ENCODE results near the gene UBR4.
"Not testable (repeated sequence)": the region's sequence is repeated elsewhere in the genome, so short reads cannot be mapped to it uniquely, and the experiment has no call there.

The UBR4 gene

GRCh38 chr1:19187852-19188251, 22.2 kb downstream of the UBR4 start:
- DNase-seq = no peak

- DNase-seq = no peak
These were observed 24.1 kb downstream of the UBR4 start for GRCh38 chr1:19186001-19186400.

GRCh38 chr1:19182223-19182622, 27.8 kb downstream of the UBR4 start:
- no peak for DNase-seq

GRCh38 chr1:19180265-19180657, 29.8 kb downstream of the UBR4 start:
- DNase-seq = not testable (repeated sequence)

DNA sequence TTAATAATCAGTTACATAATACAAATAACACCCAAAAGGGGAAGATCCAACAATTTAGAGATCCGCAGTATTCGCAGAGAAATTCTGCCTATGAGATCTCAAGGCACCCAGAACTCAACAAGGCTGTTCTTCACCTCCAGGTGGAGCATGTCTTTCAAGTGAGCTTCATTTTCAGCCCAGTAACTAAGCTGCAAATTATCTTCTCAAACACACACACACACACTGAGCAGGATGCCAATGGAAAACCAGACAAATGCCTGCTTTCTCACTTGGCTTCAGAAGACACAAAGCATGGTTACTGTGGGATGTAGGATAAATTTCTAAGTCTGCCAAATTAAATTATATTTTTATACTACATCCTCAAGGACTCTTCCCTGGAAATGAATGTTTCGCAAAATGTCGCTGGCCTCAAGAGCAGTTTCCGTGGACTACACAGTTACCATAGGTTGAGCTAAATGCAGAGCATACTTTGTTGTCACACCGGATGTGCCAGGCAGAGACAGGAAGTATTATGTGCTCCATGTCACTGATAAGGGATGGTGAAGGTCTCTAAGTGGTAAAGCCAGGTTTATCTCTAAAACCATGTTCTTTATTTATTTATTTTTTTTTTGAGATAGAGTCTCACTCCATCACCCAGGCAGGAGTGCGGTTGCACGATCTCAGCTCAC, 30.3 kb downstream of the UBR4 start:
- peak in 1 of 4 experiments; percentile 10 for DNase-seq

GRCh38 chr1:19178734-19179398, 31.2 kb downstream of the UBR4 start:
- DNase-seq = no peak

DNA sequence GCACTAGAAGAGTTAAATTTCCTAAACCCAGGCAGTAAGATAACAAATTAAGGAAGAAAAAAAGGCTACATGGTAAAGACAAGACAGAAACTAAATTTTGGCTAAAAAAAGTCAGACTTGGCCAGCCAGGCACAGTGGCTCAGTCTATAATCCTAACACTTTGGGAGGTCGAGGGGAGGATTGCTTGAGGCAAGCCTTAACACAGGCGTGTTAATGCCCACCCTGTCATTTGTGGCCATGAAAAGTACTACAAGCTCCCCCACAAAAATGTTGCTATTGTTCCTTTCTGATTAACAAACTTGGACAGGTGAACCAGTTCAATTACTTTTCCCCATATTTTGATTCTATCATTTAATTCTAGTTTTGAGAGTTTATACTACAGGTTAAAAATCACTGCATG, 32.3 kb downstream of the UBR4 start:
- DNase-seq = no peak

DNA sequence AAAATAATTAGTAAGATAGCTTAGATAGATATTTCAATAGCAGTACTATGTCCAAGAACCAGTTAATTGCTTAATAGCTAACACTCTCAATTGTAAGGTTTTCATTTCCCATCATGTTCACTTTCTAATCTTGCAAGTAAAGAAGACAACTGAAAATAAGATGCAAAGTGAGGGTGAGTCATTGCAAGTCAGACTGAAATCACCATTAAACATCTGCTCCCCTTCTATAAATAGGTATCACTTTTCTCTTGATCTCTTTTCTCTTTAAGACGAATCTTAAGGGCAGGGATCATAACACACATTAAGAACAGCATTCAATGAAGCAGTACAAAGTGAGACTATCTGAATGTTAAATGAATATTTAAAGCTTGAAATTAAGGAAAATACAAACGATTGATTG, 40.4 kb downstream of the UBR4 start:
- DNase-seq = no peak

DNA sequence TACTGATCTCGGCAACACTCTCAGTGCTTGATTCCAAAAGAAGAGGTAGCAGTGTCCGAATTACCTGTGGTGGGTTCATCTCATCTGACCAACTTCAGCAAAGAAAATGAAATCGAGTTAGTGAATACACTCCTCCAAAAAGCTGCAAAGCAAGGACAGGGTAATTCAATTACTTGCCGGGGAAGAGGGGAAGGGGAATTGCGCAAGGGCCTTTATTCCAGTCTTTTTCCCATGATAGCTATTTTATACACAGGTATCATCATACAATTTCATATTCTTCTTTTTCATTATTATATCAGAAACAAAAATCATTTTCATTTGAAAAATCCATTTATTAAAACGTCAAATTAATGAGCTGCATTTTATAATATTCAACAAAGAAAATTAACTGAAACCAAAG, 42.9 kb downstream of the UBR4 start:
- DNase-seq = no peak

GRCh38 chr1:19166066-19166465, 44.0 kb downstream of the UBR4 start:
- no peak for DNase-seq

GRCh38 chr1:19165501-19165900, 44.6 kb downstream of the UBR4 start:
- no peak for DNase-seq

DNA sequence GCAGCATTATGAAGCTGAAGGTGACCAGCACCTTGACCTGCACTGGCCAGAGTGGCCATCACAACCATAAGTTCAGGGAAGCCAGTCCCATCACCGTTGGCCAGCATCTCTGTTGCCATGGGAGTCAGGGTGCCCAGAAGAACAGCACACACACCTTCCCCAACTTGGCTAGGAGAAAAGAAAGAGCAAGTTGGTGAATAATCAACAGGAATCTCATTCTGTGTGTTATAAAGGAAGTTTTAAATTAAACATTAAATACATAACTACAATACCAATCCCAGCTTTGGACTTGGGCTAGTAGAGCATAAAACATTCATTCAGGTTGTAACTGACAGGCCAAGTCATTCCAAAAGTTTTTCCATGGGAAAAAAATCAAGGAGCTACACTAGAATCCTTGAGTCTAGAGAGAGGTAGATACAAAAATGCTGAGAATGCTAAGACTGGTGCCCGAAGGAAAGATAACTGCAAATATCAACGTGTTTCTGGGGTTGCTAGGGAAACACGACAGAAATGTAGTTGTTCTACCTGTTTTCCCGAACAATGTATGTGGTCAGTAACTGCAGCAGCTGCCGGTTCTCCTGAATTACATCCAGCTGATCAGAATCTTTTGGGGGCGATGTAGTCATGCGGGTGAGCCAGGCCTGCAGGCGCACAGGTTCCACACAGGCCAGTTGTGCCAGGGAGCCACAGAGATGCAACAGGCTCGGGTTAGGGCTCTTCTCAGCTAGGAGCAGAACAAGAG, 45.6 kb downstream of the UBR4 start:
- DNase-seq = no peak

DNA sequence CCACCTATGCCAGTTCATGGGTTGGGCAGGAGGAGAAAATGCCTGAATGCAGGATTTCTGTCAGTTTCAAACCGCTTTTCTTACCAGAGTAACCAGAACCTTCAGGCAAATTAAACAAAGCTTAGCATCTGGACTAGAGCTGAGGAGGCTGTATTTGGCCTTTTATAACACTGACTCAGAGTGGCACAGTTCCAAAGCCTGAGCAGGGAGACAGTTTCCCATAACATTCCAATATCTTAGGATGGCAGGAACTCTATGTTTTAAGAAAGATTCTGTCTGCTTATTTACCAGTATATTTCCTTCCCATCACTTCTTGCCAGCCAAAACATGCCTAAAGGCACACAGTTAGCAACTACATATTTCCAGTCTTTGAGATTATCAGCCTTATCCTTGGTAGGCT, 46.8 kb downstream of the UBR4 start:
- no peak for DNase-seq

DNA sequence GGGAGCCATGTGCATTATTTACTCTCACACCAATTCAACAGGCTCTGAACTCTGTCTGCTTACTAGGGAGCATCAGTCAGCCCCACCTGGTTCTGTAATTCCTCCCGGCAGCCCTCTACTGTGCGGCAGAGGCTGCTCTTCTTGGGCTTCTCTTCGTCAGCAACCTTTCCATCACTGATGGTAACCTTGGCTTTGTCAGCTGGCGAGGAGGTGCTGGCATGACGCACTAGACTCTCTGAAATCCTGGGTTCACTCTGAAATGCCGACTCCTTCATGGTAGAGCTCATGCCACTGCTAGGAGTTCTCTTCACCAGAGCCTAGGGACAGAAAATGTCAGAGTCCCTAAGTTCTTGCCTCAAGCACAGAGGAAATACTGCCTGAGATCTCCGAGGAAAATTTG, 49.2 kb downstream of the UBR4 start:
- DNase-seq = no peak

DNA sequence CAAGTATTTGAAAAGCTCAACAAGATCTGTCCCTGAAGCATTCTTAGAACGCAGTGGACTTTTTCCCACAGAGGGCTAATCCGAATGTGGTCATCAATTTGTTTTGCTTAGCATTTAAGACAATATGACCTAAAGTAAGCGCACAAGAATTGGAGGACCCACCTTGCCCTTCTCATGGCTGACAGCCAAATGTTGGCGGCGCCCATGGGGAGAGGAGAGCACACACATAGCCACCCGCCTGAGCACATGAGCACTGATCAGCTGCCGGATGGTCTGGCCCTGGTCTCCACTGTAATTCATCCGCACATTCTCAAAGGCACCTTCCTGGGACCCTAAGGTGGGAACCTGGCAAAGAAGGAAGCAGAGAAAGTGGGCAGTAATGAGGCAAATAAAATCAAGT, 52.4 kb downstream of the UBR4 start:
- DNase-seq = no peak

DNA sequence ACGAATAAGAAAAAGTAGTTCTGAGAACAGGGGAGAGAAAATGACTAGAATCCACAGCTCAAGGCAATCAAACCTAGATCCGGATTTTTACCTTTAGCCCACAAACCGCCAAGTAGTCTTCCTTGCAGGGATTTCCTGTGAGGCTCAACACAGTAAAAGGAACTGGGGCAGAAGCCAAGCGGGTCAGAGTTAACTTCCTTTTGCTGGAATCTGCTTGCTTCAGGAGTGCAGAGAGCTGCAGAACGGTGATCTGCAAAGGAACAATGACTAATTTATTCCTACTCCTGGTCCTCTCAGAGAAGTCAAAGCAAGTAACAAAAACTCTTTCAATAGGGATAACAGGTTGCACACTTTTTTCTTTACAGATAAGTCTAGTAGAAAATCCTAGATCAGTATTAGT, 53.4 kb downstream of the UBR4 start:
- no peak for DNase-seq

DNA sequence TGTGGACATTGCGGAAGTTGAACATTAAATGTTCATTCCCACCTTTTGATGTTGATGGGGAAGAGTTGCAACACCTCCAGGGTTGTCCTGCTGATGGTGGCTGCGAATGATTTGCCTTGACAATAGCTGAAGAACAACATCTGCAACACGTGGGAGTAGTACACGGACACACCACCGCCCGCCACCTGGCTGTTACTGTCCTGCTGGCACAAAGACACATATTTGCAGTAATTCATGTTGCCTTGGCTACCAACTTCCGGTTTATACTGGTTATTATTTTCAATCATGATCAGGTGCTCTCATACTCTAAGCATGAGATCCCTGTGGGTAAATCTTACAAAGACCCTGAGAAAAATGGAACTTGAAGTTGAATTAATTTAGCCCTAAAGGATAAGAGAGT, 55.2 kb downstream of the UBR4 start:
- no peak for DNase-seq

DNA sequence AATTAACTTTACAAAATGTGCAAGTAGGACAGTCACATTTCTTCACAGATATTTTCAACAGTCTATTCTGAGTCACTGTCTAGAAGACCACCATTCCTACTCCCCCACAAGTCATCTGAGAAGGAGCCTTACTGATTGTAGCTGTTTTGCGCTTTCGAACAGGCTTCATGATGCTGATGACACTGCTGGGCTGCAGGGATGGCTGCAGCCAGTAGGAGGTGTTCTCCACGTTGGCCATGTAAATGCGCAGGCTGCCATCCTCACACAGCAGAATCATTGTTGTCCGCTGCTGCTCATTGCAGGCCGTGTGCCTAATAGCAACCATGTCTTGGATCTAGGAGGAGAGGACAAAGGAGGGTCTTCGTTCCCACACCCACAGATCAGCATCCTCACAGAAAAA, 56.9 kb downstream of the UBR4 start:
- DNase-seq = no peak

DNA sequence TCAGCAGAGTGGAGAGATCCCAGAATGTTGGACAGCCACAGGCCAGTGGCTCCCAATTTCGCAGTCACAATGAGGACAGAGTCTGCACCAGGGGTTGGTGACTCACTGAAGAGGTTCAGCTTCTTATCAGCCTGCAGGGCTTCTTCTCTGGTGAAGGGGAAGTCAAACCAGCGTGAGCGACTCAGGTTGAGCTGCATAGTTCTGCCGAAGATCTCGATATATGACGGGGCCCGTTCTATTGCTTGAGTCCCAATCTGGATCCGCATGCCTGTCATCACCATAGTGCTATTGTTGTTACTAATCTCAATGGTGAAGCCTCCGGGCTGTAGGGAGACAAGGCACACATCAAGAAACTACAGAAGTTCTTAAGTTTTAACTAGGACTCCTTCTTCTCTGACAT, 58.5 kb downstream of the UBR4 start:
- no peak for DNase-seq

GRCh38 chr1:19149736-19150135, 60.3 kb downstream of the UBR4 start:
- DNase-seq = no peak

- DNase-seq = no peak
These were observed 69.6 kb downstream of the UBR4 start for GRCh38 chr1:19140465-19140864.

- no peak for DNase-seq
These were observed 70.4 kb downstream of the UBR4 start for GRCh38 chr1:19139711-19140110.

- DNase-seq = no peak
These were observed 71.0 kb downstream of the UBR4 start for GRCh38 chr1:19138958-19139581.

- no peak for DNase-seq
These were observed 71.7 kb downstream of the UBR4 start for GRCh38 chr1:19138331-19138730.
